Astrocyte of the spinal cord (primary cell): ENCODE measurements around the gene ABR.
"Not testable (repeated sequence)": the region's sequence is repeated elsewhere in the genome, so short reads cannot be mapped to it uniquely, and the experiment has no call there.

Experiments
- DNase-seq: peaks from one replicate; pipeline ENCODE4 v3.0.0; 2011; ENCODE audit warnings: low read depth, low spot score
- H3K4me3 ChIP-seq: 2 replicates; pipeline ENCODE4 v1.5.1; 2011; ENCODE audit warnings: low read depth, mild to moderate bottlenecking, low read length, moderate library complexity
- in situ Hi-C: cut with HindIII; loops from 2 replicates; pipeline ENCODE4 v1.10.0; 2017; ENCODE audit warnings: low sequenced_read_pairs
- TF ChIP-seq, protein P1 (sequence below): IDR thresholded peaks from 2 replicates; pipeline ENCODE4 v1.5.1; 2012; ENCODE audit warnings: low read depth, mild to moderate bottlenecking, low read length, inconsistent platforms

The ABR gene

DNA sequence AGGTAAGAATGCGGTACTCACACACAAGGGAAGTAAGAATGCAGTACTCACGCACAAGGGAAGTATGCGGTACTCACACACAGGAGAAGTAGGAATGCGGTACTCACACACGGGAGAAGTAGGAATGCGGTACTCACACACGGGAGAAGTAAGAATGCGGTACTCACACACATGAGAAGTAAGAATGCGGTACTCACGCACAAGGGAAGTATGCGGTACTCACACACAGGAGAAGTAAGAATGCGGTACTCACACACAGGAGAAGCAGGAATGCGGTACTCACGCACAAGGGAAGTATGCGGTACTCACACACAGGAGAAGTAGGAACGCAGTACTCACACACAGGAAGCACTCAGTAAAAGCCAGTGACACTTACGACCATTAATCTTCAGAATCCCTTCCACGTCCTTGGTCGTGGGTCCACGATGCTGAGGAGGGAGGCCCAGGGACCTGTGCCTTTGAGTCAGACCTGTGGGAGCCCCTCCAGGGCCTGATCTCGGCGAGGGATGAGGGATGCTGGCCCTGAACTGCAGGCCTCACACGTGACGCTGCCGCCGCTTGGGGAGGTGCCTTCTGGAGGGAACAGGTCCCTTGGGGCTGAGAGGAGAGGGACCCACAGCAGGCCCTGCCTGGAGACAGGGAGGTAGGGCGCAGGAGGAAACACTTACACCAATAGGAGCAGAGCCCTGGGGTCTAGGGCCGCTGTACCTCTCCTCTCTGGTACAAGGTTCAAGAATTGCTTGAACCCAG is 20.2 kb downstream of the ABR start:
- H3K4me3 ChIP-seq: no peak overlapping the region
- in situ Hi-C loops: no loop called here
- TF ChIP-seq, protein P1, sequence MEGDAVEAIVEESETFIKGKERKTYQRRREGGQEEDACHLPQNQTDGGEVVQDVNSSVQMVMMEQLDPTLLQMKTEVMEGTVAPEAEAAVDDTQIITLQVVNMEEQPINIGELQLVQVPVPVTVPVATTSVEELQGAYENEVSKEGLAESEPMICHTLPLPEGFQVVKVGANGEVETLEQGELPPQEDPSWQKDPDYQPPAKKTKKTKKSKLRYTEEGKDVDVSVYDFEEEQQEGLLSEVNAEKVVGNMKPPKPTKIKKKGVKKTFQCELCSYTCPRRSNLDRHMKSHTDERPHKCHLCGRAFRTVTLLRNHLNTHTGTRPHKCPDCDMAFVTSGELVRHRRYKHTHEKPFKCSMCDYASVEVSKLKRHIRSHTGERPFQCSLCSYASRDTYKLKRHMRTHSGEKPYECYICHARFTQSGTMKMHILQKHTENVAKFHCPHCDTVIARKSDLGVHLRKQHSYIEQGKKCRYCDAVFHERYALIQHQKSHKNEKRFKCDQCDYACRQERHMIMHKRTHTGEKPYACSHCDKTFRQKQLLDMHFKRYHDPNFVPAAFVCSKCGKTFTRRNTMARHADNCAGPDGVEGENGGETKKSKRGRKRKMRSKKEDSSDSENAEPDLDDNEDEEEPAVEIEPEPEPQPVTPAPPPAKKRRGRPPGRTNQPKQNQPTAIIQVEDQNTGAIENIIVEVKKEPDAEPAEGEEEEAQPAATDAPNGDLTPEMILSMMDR: no peak
- DNase-seq: no peak

DNA sequence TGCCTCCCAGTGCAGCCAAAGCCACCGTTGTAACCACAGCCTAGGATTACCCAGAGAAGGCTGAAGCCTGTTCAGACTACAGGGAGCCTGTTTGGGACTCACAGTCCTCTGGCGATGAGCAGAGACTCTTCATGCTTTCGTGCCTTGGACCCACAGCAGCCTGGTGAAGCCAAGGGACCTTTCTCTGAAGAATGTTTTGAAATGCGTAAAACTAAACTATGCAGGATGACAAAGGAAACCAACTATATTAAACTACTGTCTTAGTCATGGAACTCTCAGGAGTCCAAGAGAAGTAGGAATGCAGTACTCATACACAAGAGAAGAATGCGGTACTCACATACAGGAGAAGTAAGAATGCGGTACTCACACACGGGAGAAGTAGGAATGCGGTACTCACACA is 20.9 kb downstream of the ABR start:
- DNase-seq: peak; percentile 83
- TF ChIP-seq, protein P1: no peak
- in situ Hi-C loops: no loop called here

DNA sequence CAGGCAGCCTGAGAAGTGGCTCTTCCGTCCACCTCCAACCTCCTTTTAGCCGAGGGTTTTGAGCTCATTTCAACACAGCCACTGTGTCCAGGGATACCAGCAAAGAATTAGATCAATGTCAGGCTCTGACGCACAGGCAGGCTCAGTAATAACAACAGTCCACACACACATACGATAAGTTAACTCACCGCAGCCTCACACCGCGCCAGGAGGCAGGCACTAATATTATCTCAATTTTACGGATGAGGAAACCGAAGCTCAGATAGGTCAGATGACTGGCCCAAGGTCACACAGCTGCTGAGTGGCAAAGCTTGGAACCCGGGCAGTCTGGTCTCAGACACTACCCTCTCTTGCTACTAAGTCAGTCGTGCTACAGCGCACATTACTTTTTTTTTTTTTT is 22.9 kb downstream of the ABR start:
- no peak overlapping the region for H3K4me3 ChIP-seq
- in situ Hi-C loops: no loop called here
- DNase-seq: peak; percentile 81
- TF ChIP-seq, protein P1: no peak

More for the DNA sequence above, 20.9 kb downstream of the ABR start:
- H3K4me3 ChIP-seq: no peak overlapping the region

DNA sequence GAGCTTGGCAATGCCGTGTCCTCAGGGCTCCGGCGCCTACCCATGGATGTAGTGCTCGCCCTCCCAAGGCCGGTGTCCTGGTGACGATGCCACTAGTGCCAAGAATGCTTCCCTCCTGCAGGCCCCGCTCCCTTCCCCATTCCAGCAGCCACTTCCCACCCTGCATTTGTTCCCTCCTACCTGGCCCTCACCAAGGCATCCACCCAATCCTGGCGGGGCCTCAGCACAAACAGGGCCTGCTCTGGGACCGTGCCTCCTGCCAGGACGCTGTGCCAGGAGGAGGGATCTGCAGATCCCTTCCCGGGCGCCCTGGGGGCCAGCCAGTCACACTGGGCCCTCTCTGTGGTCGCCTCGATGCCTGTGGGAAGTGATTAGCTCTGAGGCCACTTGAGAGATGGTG is 25.1 kb downstream of the ABR start:
- in situ Hi-C loops: no loop called here
- no peak overlapping the region for H3K4me3 ChIP-seq
- TF ChIP-seq, protein P1: no peak
- DNase-seq: no peak

DNA sequence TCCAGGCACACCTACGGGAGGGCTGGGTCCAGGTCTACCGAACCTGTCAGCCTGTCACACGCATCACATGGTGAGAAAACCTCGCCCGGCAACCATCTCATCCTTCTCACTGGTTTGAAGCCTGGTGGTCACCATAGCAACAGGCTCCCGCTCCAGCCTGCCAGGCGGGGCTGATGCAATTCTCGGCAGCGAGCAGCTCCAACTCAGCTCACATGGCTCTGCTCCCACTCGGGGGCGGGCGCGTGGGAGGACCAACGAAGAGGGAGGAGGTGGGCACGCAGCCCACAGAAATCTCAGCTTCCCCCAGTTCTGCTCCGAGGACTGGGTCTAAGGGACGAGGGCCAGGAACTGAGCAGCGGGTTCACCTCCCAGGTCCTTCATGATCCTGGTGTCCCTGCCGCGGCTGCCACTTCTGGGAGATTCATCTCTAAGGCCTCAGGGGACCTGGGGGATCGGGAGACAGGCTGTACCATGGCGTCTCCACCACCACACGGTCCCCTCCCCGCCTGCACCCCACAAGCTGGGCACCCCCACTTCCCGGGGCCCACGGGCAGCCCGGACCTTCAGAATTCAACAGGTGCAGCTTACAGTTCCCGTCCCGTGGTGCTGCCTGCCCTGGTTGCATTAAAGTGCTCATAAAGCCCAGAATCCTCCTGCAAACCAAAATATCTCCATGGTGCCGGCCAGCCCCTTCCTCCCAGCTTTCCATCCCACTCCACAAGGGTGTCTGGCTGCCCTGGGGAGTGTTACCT is 25.8 kb downstream of the ABR start:
- H3K4me3 ChIP-seq: no peak overlapping the region
- TF ChIP-seq, protein P1: no peak
- peak; percentile 71 for DNase-seq
- in situ Hi-C loops: no loop called here

DNA sequence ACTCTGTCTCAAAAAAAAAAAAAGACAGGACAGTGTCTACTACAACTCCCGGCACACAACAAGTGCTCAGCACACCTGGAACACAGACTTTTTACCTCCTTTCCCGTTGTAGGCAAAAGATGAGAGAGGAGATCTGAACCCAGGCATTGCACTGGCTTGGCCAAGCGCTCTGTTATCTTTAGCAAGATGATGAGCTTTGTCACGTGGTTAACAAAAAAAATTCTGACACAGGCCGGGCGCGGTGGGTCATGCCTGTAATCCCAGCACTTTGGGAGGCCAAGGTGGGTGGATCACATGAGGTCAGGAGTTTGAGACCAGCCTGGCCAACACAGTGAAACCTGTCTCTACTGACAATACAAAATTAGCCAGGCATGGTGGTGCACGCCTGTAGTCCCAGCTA is 27.2 kb downstream of the ABR start:
- H3K4me3 ChIP-seq, in situ Hi-C loops, DNase-seq: not testable (repeated sequence)
